HG02938 (cell line): ENCODE results near the gene ITSN2.

Experiments used
- ATAC-seq: cut with Tn5 transposase; IDR thresholded peaks from one replicate; pipeline ENCODE4 v1.9.1; 2021; ENCODE audit warnings: mild to moderate bottlenecking, moderate library complexity; ENCODE audit not compliant: unreplicated experiment

Gene ITSN2

DNA sequence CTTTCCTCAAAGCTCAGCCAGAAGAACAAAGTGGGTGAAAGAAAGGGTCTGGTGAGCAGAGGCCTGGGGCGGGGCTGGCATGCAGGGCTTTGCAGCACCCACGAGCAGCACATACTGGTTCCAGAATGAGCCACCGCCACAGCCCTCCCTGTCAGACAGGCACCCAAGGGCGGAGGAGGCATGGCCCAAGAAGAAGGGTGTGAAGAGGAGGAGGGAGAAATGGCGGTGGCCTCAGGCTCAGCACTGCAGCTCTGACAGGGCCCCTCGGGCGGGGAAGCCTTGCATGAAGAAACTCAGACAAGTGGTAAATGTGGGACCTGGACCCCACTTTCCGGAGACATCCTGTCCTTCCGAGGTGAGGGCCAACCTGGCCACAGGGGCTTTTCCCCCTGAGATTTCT, 169.8 kb downstream of the ITSN2 start:
- ATAC-seq, result no peak

DNA sequence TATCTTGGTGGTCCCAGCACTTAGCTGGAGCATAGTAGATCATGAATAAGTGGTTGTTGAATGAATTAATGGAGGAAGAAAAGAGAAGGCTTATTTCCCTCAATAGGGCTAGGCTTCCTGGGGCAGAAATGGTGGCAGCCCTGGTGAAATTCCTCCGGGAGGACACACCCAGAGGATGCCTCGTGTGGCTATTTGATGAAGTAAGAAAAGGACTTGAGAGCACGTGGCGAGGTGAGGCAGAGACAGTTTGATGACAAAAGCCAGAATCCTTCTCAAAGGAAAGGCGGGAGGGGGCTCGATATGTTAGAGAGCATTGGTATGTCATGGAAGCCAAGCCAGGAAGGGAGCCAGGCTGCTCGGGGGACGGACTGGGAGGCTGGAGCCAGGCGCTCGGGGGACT, 170.8 kb downstream of the ITSN2 start:
- ATAC-seq, result no peak

DNA sequence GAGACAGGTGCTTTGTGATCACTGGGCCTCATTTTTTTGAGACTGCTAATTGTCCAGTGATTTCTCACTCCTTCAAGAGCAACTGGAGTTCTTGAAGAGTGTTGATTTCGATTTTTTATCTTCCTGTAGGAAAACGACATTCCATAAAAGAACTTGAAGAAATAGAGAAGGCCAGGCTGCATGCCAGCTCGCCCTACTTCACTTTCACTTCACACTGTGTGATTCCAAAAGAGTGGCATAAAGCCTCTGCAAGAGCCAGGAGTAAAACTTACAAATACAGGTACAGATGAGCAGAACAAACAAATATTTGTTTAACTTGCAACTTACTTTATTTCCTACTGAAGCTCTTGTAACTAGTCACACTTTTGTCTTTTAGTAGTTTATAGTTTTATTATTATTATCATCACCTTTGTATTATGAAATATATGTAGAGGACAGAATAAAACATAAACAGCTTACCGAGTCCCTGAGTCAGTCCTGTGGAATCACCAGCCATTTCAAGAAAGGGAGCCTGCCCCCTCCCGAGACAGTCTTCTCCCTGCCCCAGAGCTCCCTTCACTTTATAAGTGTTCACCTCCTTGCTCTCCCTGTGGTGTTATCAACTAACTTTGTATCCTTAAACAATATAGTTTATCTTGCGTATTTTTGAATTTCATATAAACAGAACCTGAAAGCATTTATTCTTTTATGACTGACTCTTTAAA, 176.8 kb downstream of the ITSN2 start:
- ATAC-seq, result no peak

DNA sequence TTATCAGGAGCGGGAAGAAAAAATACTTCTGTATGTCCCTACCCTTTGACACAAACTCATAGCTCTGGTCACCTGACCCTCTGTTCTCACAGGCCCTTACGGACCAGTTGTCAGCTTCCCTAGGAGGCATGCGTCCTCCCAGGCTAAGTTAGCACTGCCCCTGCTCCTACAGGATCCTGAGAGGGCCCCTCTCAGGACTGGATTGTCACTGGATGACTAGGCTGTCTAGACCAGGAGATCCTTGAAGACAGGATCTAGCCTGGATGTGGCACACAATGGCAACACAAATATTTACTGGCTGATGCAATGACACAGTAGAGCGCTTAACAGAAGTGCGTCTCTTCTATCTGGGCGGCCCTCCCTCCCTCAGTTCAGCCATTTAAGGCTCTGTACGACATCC, 177.8 kb downstream of the ITSN2 start:
- no peak for ATAC-seq

DNA sequence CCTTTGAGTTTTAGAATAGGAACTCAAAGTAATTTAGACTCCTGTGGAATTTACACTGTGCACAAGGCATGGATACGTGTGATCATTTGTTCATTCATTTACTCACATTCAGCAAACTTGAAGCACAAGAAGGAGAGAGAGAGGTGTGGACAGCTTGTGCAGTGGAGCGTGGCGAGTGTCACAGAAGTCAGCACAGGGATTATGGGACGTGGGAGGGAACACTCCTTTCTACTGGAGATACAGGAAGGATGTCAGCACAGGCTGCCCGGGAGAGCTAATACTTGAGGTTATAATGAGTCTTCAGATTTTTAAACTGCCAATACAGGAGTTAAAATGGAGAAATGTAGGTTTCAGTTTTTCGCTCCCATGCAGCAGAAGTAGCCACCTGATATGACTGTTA, 178.5 kb downstream of the ITSN2 start:
- ATAC-seq, result no peak

DNA sequence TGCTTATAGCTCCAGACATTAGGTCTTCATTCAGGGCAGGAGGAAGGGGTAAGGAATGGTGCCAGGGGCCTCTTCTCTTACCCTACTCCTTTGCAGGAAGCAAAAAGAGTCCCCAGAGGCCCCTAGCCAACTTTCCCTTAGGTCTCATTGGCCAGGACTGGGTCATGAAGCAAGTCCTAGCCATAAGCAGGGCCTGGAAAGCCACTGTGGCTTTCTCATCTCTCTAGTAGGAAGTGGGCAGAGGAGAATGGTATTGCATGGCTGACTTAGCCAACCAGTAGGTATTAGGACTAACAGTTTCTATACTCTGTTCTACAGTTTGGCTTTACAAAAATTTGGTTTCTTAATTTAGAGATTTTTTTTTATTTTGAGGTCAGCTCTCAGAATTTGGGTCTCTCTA, 180.7 kb downstream of the ITSN2 start:
- no peak for ATAC-seq

DNA sequence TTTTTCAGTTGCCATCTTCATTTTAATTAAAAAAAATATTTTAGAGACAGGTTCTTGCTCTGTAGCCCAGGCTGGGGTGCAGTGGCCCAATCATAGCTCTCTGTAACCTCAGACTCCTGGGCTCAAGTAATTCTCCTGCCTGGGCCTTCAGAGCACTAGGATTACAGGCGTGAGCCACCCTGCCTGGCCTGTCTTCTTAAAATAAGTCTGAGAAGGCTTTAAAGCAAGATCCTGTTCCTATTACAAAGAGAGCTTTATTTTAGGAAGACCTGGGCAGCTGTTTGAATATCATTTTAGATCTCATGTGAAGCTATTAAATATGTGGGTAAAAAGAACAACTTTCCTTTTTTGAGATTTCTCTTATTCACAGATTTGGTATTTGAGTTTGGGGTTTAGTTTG, 184.0 kb downstream of the ITSN2 start:
- no peak for ATAC-seq

DNA sequence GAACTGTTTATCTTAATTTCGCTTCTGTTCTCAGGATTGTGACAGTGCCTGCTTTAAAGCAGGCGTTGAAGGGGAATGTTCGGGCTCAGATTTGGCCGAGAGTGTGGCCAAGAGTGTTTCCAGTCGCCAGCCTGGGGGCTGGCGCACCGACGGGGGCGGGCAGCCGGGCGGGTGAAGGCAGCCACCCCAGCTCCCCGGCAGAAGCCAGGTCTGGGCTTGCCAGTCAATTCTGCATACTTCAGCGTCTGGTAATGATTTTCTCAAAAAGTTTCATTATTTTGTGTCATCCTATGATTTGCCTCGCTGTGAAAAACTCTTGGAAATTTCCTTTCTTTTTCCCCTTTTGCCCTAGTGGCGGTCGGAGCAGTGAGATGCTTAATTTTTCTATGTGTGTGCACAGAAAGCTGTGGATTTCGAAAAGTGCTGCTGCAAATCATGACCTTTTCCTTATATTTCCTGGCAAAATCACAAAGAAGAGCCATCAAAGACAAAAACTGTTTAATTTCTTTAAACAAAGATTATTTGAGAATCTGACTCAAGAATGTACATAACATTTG, 184.6 kb downstream of the ITSN2 start:
- no peak for ATAC-seq

DNA sequence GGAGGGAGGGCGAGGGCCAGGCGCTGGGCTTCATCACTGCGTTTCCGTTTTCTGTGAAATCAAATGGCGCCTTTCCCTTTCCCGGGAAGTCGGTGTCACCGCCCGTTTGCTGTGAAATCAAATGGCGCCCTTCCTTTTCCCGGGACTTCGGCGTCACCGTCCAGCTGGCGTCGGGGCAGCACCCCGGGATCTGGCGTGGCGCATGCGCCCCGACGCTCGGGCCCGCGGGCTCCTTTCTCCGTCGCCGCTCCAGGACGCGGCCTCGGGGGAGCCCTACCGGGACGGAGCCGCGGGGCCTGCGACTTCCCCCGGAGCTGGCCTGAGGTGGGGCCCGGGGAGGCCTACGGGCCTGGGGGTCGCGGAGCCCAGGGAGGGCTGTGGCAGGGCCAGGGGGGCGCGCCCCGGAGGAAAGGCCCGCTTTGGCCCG, 185.5 kb downstream of the ITSN2 start, which contains the start of gene FAM228A:
TSS of gene FAM228A (plus strand) at position 203 of the 427 bp plus-strand sequence. CDS start 428 bp downstream, outside the sequence.
- no peak for ATAC-seq

DNA sequence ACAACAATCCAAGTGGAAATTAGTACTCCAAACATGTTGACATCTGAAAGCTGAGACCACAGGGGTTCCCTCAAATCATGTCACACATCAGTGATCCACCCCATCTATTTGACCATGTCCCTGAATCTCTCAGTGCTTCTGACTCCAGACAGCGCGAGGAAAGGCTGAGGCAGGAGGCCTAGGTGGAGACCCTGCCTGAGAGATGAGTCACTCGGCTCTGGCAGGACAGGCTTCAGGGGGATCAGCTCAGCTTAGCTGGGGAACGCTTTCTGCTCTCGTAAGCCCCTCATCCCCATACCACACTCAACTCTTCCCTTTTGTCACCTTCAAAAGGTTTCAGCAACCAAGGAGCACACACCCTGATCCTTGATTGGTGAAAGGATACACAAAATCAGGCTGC, 191.3 kb downstream of the ITSN2 start:
- no peak for ATAC-seq

DNA sequence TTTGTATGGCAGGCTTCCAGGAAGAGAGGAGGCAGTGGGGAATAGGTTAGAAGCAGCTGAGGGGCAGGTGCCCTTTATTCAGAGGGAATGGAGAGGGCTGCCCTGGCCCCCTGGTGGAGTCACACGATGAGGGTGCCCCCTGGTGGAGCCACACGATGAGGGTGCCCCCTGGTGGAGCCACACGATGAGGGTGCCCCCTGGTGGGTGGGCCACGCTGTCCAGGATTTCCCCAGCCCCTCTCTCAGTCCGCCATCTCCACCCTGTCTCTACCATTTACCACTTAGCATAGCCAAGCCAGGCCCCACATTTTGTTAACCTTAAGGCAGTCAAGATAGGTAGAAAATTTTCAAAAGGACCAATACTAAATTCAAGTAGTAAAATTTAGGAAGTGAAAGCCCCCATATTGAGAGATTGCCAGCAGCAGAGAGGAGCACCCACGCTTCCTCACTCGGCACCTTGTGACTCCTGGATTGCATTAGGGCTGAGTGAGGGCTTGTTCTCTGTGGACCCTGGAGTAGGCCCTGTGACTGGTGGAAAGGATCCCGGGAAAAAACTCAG, 195.8 kb downstream of the ITSN2 start:
- peak; percentile 65 for ATAC-seq

DNA sequence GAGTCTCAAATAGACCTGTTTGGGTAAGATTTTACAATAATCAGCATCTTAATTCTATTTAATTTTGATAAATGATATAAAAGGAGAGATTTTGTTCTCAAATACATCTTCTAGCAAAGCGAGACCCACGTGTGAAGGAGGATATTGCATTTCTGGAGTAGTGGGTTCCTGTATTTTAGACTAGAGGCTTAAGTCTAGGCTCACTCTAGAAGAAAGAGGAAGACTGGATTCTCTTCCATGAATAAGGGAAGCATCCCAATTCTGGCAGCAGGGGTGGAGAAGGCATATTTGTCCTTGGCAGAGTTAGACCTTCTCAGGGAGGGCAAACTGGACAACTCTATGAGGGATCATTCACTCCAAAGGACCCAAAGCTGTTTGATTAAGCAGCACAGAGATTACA, 196.7 kb downstream of the ITSN2 start:
- no peak for ATAC-seq

DNA sequence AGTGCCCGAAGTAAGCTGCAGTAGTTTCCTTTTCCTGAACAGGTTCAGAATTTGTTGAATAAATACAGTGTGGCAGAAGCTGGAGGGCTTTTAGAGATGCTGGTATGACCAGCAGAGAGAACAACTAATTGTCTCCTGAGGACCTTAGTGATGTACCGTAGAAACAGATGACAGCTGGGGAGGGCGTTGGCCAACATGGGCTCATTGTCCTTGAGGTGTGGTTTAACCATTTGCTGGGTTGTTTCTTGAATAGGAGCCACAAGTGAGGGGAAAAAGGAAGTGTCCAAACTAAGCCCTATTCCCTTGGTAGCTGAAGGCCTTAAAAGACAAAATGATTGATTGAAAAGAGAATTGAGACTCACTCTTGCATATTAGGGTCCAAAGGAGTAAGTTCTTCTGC, 197.2 kb downstream of the ITSN2 start:
- no peak for ATAC-seq

DNA sequence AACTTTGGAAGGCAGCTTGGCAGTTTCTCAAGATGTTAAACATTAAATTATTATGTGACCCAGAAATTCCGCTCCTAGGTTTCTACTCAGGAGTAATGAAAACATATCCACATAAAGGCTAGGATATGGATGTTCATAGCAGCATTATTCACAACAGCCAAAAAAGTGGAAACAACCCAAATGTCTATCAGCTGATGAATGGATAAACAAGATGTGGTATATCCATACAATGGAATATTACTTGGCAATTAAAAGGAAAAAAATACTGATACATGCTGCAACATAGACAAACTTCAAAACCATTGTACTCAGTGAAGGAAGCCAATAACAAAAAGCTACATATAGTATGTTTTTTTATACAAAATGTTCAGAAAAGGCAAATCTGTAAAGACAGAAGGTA, 197.8 kb downstream of the ITSN2 start:
- no peak for ATAC-seq

DNA sequence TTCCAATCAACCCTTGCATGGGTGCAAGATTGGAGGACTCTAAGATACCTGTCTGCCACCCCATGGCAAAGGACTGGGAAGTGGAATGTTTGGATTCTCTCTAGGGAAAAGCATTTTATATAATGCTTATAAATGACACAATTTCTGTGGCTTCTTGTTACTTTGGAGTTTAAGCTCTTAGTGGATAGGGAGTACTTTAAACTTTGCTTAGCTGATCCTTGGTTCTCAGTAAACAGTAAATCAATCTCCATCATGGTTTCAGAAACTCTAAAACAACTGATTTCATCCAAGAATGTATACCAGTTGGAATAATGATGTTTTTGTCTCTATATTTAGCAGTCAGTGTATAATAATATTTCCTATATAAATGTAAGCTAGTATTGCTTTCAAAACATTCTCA, 199.6 kb downstream of the ITSN2 start:
- ATAC-seq, result no peak

DNA sequence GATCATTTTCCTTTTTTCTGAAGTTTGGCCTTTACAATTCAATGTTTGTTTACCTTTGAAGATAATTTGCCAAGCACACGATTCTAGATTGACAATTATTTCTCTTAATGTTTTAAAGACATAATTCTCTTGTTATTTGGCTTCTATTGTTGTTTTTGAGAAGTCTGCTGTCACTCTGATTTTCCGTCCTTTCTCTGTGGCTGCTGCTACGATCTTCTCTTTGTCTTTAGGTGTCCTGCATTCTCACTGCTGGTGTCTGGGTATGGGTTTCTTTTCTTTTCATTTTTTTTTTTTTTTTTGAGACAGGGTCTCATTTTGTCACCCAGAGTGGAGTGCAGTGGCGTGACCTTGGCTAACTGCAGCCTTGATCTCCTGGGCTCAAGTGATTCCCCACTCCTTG, 200.6 kb downstream of the ITSN2 start:
- ATAC-seq, result no peak

DNA sequence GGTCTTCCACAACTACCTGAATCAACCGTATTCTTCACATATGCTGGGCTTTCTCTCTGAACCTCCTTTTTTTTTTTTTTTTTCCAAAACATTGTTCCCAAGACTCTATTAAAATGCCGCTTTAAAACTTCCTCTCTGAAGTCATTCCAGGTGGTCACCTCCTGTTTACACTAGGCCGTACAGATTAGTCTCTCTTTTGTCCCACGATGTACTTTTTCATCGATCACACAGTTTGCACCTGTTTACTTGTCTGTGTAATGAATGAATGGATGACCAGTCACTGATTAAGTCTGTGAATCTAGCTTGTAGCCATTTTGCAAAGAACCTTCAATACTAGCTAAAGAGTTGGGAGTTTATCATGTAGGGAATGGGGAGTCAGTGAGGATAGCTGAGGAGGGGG, 202.2 kb downstream of the ITSN2 start:
- no peak for ATAC-seq

DNA sequence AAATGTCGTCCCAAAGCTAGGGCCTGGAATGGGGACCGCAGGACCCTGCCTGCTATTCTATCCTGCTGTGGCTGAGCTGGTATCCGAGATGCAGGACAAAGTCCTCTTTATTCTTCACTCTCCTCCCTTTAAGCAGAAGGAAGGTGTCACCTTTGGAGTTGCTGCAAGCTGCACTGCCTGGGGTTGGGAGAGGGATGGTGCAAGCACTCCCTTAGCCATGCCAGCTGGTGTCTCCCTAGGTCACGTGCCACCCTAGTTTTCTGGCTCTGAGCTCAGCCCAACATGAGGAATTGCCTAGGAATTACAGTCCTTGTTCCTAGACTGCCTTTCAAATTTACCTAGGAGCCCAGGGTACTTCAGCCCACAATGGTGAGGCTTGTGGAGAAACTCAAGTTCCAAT, 206.9 kb downstream of the ITSN2 start:
- no peak for ATAC-seq
